Esophagus squamous epithelium (tissue), 5 donors: ENCODE measurements around the gene SYTL3. TPM values are rescaled to one million over a fixed set of nuclear protein-coding genes. Genes with fewer than 3 reads are reported as not detected.

ENCODE experiments used
- DNase-seq: peaks from one replicate; lab custom pipeline; 2025; lab: John Stamatoyannopoulos, UW
- H3K27ac ChIP-seq, 4 donors: fragments of 200-600 bp; sonication (generic); one replicate each; pipeline ENCODE4 v1.5.1; 2016 to 2019; ENCODE audit warnings: mild to moderate bottlenecking in 1 of 4
- H3K27me3 ChIP-seq, 4 donors: fragments of 200-600 bp; sonication (generic); 1 replicate in 3 of 4; 2 replicates in 1 of 4; pipeline versions ENCODE4 v1.5.1 to v1.6.0; 2017 to 2021; ENCODE audit warnings: antibody characterized with exemption in 1 of 4
- H3K36me3 ChIP-seq, 3 donors: fragments of 200-600 bp; sonication (generic); one replicate each; pipeline ENCODE4 v1.5.1; 2016 to 2019
- H3K4me1 ChIP-seq, 3 donors: fragments of 200-600 bp; sonication (generic); one replicate each; pipeline ENCODE4 v1.5.1; 2017 to 2019
- H3K4me3 ChIP-seq, 4 donors: fragments of 200-600 bp; sonication (generic); 1 replicate in 3 of 4; 2 replicates in 1 of 4; pipeline ENCODE4 v1.5.1; 2016 to 2019; ENCODE audit warnings: mild to moderate bottlenecking in 2 of 4, moderate library complexity in 1 of 4
- H3K9me3 ChIP-seq, 3 donors: fragments of 200-600 bp; sonication (generic); one replicate each; pipeline ENCODE4 v1.5.1; 2016 to 2019
- POLR2A ChIP-seq, 4 donors: fragments of 450-650 bp; IDR thresholded peaks; one replicate each; pipeline ENCODE4 v1.6.1; 2017; ENCODE audit warnings: antibody characterized with exemption in 4 of 4, mild to moderate bottlenecking in 4 of 4, moderate library complexity in 3 of 4
- WGBS, 2 donors: methylation state at CpG; one replicate each; pipeline ENCODE4 v1.1.5; 2018; 5-methylcytosine and 5-hydroxymethylcytosine counted together
- intact Hi-C: fragments of 100-400 bp; cut with DNase I; formaldehyde crosslinking; loops from one replicate; pipeline ENCODE4 v1.15.0; 2022
- total RNA-seq, 4 donors: library from RNA; depleted of rRNA; stranded (reverse); fragments of >200 nt; gene quantifications; one replicate each; pipeline ENCODE4 v1.1.0, GENCODE V29; 2016
- TF ChIP-seq, protein P1 (sequence below), 6 experiments: fragments of 450-650 bp in 4 of 6; fragments of 200-600 bp in 2 of 6; sonication (generic) in 2 of 6; IDR thresholded peaks; one replicate each; pipeline ENCODE4 v1.5.1; 2016 to 2019; ENCODE audit warnings: antibody characterized with exemption in 6 of 6, mild to moderate bottlenecking in 4 of 6, moderate library complexity in 4 of 6
- donor health status: DM: yes; HTN: yes; CAD: no.

Gene SYTL3
- total RNA-seq, 4 donors from 2014 or later, result 1.6 to 8.0 (median 3.0) TPM

DNA sequence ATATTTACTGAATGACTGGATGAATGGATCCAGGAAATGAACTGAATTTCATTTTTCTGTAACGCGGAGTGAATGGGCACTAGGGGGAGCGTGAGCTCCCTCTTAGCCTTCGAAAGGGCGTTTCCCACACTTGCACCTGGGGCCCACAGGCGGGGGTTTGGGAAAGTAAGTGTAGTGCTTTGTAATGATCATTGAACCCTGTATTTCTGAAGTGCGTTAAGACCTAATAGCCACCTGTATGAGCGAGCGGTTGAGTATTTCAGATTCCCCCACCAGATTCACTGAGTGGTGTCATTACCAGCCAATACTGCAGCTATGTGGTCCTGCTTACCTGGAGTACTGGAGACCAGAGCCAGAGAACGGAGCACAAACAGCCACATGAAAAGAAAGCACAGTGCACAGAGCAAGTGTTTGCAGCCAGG lies 10.5 kb downstream of the SYTL3 start:
- Histone ChIP-seq H3K36me3 (no peaks in the 10 kb centered on the region), H3K27me3 (no peaks in the 10 kb centered on the region), H3K9me3 (no peaks in the 10 kb centered on the region), H3K4me3 (no peak overlapping the region), H3K27ac (peak overlapping the region in 2 of 4 donors; percentile 37 to 82), H3K4me1 (peaks cover 11 to 64% (median 14%) of the 10 kb centered on the region in 3 donors)
- intact Hi-C loops, result no loop called here
- 23 to 43% methylated on average over 10 of the region's 10 CpGs for WGBS, 2 donors
- TF ChIP-seq POLR2A (IDR thresholded peaks at IDR 0.05), result no peak
- TF ChIP-seq, protein P1, sequence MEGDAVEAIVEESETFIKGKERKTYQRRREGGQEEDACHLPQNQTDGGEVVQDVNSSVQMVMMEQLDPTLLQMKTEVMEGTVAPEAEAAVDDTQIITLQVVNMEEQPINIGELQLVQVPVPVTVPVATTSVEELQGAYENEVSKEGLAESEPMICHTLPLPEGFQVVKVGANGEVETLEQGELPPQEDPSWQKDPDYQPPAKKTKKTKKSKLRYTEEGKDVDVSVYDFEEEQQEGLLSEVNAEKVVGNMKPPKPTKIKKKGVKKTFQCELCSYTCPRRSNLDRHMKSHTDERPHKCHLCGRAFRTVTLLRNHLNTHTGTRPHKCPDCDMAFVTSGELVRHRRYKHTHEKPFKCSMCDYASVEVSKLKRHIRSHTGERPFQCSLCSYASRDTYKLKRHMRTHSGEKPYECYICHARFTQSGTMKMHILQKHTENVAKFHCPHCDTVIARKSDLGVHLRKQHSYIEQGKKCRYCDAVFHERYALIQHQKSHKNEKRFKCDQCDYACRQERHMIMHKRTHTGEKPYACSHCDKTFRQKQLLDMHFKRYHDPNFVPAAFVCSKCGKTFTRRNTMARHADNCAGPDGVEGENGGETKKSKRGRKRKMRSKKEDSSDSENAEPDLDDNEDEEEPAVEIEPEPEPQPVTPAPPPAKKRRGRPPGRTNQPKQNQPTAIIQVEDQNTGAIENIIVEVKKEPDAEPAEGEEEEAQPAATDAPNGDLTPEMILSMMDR (IDR thresholded peaks at IDR 0.05), result peak; percentile 21 to 74 (median 59)
- no peak for DNase-seq

DNA sequence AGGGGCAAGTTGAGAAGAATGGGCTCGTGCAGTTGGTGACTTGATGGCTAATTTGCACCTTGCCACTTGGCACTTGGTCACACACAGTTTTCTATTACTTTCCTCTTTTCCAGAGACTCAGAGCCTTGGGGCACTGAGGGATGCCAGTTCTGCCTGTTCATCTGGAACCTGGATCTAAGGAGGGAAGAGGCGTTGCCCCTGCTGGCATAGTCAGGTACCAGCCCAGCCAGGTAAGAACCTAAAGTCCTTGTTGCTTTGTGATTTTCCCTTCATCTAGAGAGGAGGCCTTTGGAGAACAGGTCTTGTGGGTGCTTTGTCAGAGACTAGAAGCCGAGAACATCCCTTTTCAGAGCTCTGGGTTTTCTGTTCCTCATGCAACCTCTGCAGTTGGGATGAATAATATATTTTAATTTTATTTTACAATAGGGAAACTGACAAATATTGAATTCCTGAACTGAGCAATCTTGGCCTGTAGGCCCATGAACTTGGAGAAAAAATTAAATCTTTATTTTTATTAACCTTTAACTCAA lies 11.4 kb downstream of the SYTL3 start:
- peaks cover 0 to 4% (median 0%) of the 10 kb centered on the region in 3 donors for H3K36me3 ChIP-seq
- H3K4me3 ChIP-seq, result no peak overlapping the region
- H3K9me3 ChIP-seq, result no peaks in the 10 kb centered on the region
- peaks cover 11 to 66% (median 14%) of the 10 kb centered on the region in 3 donors for H3K4me1 ChIP-seq
- peak overlapping the region in 3 of 4 donors; percentile 37 to 91 (median 82) for H3K27ac ChIP-seq
- TF ChIP-seq POLR2A (IDR thresholded peaks at IDR 0.05), result no peak
- TF ChIP-seq, protein P1 (IDR thresholded peaks at IDR 0.05), result peak in 3 of 6 experiments; percentile 26 to 54 (median 40)
- no peaks in the 10 kb centered on the region for H3K27me3 ChIP-seq
- DNase-seq, result no peak
- intact Hi-C loops, result no loop called here
- WGBS, 2 donors, result 31 to 50% methylated on average over 3 of the region's 3 CpGs

DNA sequence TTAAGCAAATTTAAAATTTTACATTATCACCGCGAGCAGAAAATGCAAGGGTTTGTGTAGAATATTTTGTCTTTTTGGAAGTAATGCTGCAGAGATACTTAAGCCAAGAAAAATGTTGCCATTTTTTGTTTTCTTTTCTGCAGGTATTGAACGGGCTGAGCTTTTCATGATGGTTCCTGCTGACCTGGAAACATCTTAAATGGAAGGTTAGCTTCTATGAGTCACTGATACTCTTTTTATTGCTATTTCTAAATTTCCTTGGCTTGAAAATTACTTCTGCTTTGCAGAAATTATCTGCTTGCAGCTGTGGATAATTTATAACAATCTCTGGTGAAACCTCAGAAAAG lies 12.7 kb downstream of the SYTL3 start:
- Histone ChIP-seq H3K4me1 (peaks cover 11 to 79% (median 14%) of the 10 kb centered on the region in 3 donors), H3K4me3 (peak overlapping the region; percentile 6 to 47 (median 40)), H3K9me3 (no peaks in the 10 kb centered on the region), H3K27me3 (no peaks in the 10 kb centered on the region), H3K36me3 (peaks cover 0 to 4% (median 0%) of the 10 kb centered on the region in 3 donors), H3K27ac (peak overlapping the region in 3 of 4 donors; percentile 79 to 91 (median 82))
- intact Hi-C loops, result no loop called here
- no peak for DNase-seq
- 53 to 67% methylated on average over 3 of the region's 3 CpGs for WGBS, 2 donors
- TF ChIP-seq, protein P1 (IDR thresholded peaks at IDR 0.05), result no peak
- TF ChIP-seq POLR2A (IDR thresholded peaks at IDR 0.05), result no peak

DNA sequence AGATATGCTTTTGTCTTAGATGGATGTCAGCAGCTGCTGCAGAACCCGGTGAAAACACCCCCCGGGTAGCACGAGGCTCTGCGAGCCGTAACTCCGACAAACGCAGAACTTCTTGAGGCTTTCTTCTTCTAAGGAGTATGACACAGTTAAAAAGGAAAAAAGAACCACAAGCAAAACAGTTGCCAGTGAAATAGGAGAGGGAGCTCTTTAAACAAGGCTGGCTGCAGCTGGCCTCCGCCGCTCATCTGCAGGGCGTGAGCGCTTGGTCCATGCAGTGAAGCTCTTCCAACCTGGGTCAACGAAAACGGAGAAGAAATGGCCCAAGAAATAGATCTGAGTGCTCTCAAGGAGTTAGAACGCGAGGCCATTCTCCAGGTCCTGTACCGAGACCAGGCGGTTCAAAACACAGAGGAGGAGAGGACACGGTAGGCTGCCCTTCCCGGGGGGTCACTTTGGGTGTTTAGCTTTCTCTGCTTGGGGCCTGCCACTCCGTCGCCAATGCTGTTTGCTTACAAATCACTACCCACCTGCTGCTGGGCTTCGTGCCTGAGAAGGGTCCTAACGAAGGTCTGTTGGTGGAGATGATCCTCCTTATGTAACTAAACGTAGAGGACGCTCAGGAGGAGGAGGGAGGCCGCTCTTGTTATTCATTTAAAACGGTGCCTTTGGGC lies 13.2 kb downstream of the SYTL3 start:
- WGBS, 2 donors, result 28 to 57% methylated on average over 15 to 23 of the region's 27 CpGs
- Histone ChIP-seq H3K4me1 (peaks cover 11 to 84% (median 14%) of the 10 kb centered on the region in 3 donors), H3K27ac (peak overlapping the region; percentile 74 to 91 (median 80)), H3K27me3 (no peaks in the 10 kb centered on the region), H3K36me3 (peaks cover 0 to 4% (median 0%) of the 10 kb centered on the region in 3 donors), H3K9me3 (no peaks in the 10 kb centered on the region), H3K4me3 (peak overlapping the region; percentile 6 to 47 (median 40))
- TF ChIP-seq POLR2A (IDR thresholded peaks at IDR 0.05), result peak in 1 of 4 donors; percentile 16
- TF ChIP-seq, protein P1 (IDR thresholded peaks at IDR 0.05), result no peak
- intact Hi-C loops, result no loop called here
- DNase-seq, result no peak

DNA sequence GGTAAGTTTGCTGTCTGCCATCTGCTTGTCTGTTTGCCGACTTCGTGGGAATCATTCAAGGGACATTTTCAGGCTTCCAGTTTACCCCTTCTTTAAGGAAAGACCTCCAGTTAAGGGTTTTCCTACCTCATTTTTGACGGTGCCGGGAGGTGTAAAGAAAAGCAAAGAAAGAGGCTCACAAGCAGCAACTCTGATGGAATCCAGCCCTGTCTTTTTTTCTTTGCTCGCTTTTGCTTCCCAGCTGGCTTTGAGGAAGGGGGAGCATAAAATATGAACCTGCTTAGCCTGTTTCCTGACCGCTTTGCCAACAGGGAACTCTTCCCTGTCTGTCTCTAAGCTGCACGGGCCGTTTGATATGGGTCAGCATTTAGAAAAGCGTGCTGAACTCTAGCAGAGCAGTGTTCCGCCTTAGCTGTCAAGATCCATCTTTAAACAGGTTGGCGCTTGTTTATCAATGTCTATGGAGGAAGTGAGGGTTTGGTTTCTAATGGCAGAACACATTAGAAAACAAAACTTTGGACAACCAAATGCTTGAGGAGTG lies 13.8 kb downstream of the SYTL3 start:
- H3K36me3 ChIP-seq, result peaks cover 0 to 4% (median 0%) of the 10 kb centered on the region in 3 donors
- no peaks in the 10 kb centered on the region for H3K27me3 ChIP-seq
- WGBS, 2 donors, result 28 to 44% methylated on average over 11 of the region's 11 CpGs
- TF ChIP-seq POLR2A (IDR thresholded peaks at IDR 0.05), result no peak
- TF ChIP-seq, protein P1 (IDR thresholded peaks at IDR 0.05), result no peak
- H3K9me3 ChIP-seq, result no peaks in the 10 kb centered on the region
- no peak for DNase-seq
- peak overlapping the region; percentile 6 to 47 (median 40) for H3K4me3 ChIP-seq
- H3K4me1 ChIP-seq, result peaks cover 11 to 90% (median 20%) of the 10 kb centered on the region in 3 donors
- peak overlapping the region; percentile 74 to 91 (median 80) for H3K27ac ChIP-seq
- intact Hi-C loops, result no loop called here
